ENCODE data around the gene MKNK2. TPM values are rescaled to one million over a fixed set of nuclear protein-coding genes. Genes with fewer than 3 reads are reported as not detected.
A peak's percentile ranks its signal among the peaks of the same experiment; 100 is the strongest.
"Not testable (repeated sequence)": the region's sequence is repeated elsewhere in the genome, so short reads cannot be mapped to it uniquely, and the experiment has no call there.

MKNK2 gene
- polyA plus RNA-seq, 1 donor (not counting 4 experiments of a cell fraction or from before 2014, with no cell fraction given), result 88.3 TPM

GRCh38 chr19:2096480-2097202 is 45.6 kb upstream of the MKNK2 start, which contains the start of gene IZUMO4:
IZUMO4 (plus strand) TSS chr19:2096915; CDS start chr19:2096946, 31 bp downstream.
- Histone ChIP-seq H4K20me1 (ENCODE audit: control insufficient read depth, extremely low read depth, insufficient read depth, low read length) (no peaks in the 10 kb centered on the region), H3K4me3 (ENCODE audit: control insufficient read depth in 2 of 3, extremely low read depth in 1 of 3, insufficient read depth in 2 of 3, low read depth in 1 of 3, low read length in 3 of 3) (peak within 1 kb of the TSS; percentile 61 to 80 (median 71)), H3K79me2 (ENCODE audit: control insufficient read depth, insufficient read depth, low read length) (peaks cover 25% of the 10 kb centered on the region), H3K27me3 (ENCODE audit: control insufficient read depth, extremely low read depth, insufficient read depth, low read length) (no peaks in the 10 kb centered on the region), H3K36me3 (ENCODE audit: control insufficient read depth in 2 of 2, extremely low read depth in 1 of 2, insufficient read depth in 2 of 2, low read length in 2 of 2) (peaks cover 23% of the 10 kb centered on the region in 2 experiments), H3K27ac (ENCODE audit: control insufficient read depth, insufficient read depth, low read length) (peak within 1 kb of the TSS; percentile 79), H3K4me1 (ENCODE audit: control insufficient read depth, extremely low read depth, insufficient read depth, low read length) (peaks cover 26% of the 10 kb centered on the region), H3K9me3 (ENCODE audit: control insufficient read depth, low read depth, low read length) (no peaks in the 10 kb centered on the region), H3K9me1 (ENCODE audit: control insufficient read depth, extremely low read depth, insufficient read depth, low read length) (no peaks in the 10 kb centered on the region), H3K4me2 (ENCODE audit: control insufficient read depth, extremely low read depth, insufficient read depth, low read depth, low read length) (peak within 1 kb of the TSS; percentile 90), H3K9ac (ENCODE audit: control insufficient read depth, extremely low read depth, insufficient read depth, low read length) (peak within 1 kb of the TSS; percentile 85), H2AFZ (ENCODE audit: control insufficient read depth, low read length) (peak within 1 kb of the TSS; percentile 71)
- dilution Hi-C loops (cut with MboI; ENCODE audit: extremely low pct_ligation_motif_present, low sequenced_read_pairs), result no loop called here
- DNase-seq (ENCODE audit: low read depth, low spot score) (peak; percentile 82), FAIRE-seq (no peak)
- TF ChIP-seq EZH2 (IDR thresholded peaks at IDR 0.05; ENCODE audit: low read length), result no peak
- TF ChIP-seq, protein P1, sequence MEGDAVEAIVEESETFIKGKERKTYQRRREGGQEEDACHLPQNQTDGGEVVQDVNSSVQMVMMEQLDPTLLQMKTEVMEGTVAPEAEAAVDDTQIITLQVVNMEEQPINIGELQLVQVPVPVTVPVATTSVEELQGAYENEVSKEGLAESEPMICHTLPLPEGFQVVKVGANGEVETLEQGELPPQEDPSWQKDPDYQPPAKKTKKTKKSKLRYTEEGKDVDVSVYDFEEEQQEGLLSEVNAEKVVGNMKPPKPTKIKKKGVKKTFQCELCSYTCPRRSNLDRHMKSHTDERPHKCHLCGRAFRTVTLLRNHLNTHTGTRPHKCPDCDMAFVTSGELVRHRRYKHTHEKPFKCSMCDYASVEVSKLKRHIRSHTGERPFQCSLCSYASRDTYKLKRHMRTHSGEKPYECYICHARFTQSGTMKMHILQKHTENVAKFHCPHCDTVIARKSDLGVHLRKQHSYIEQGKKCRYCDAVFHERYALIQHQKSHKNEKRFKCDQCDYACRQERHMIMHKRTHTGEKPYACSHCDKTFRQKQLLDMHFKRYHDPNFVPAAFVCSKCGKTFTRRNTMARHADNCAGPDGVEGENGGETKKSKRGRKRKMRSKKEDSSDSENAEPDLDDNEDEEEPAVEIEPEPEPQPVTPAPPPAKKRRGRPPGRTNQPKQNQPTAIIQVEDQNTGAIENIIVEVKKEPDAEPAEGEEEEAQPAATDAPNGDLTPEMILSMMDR (optimal IDR thresholded peaks at IDR 0.05 in 1 of 3, IDR thresholded peaks at IDR 0.05 in 1 of 3, conservative IDR thresholded peaks at IDR 0.05 in 1 of 3; ENCODE audit: extremely low read depth in 1 of 3, insufficient read depth in 2 of 3, low read length in 3 of 3), result peak; percentile 35 to 68 (median 57)

DNA sequence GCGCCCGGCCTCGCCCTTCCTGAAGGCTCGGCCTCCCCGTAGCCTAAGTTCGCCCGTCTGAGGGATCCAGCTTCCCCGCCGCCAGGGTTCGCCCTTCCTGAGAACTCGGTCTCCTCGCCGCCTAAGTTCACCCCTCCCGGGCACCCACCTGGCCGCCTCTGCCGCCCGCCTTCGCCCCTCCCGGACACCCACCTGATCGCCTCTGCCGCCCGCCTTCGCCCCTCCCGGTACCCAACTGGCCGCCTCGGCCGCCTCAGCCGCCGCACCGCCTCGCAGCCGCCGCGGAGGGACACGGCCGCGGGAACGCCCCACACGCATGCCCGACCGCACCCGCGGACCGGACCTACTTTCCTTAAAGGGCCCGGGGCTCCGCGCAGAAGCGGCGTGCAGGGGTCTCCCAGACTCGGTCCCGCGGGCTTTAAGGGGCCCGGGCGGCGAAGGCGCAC is 45.0 kb upstream of the MKNK2 start, which contains the start of gene MOB3A:
TSS of gene MOB3A (minus strand) at position 293 of the 446 bp plus-strand sequence. CDS start 17,766 bp downstream, outside the sequence.
- H3K9me1 ChIP-seq (ENCODE audit: control insufficient read depth, extremely low read depth, insufficient read depth, low read length), result no peaks in the 10 kb centered on the region
- DNase-seq (ENCODE audit: low read depth, low spot score), result peak; percentile 71
- peaks cover 27% of the 10 kb centered on the region for H3K4me1 ChIP-seq (ENCODE audit: control insufficient read depth, extremely low read depth, insufficient read depth, low read length)
- dilution Hi-C loops (cut with MboI; ENCODE audit: extremely low pct_ligation_motif_present, low sequenced_read_pairs), result no loop called here
- TF ChIP-seq, protein P1 (optimal IDR thresholded peaks at IDR 0.05 in 1 of 3, IDR thresholded peaks at IDR 0.05 in 1 of 3, conservative IDR thresholded peaks at IDR 0.05 in 1 of 3; ENCODE audit: extremely low read depth in 1 of 3, insufficient read depth in 2 of 3, low read length in 3 of 3), result peak; percentile 20 to 62 (median 52)
- no peak for TF ChIP-seq EZH2 (IDR thresholded peaks at IDR 0.05; ENCODE audit: low read length)
- H3K9ac ChIP-seq (ENCODE audit: control insufficient read depth, extremely low read depth, insufficient read depth, low read length), result peak within 1 kb of the TSS; percentile 85
- peak within 1 kb of the TSS; percentile 61 to 80 (median 71) for H3K4me3 ChIP-seq (ENCODE audit: control insufficient read depth in 2 of 3, extremely low read depth in 1 of 3, insufficient read depth in 2 of 3, low read depth in 1 of 3, low read length in 3 of 3)
- peak within 1 kb of the TSS; percentile 90 for H3K4me2 ChIP-seq (ENCODE audit: control insufficient read depth, extremely low read depth, insufficient read depth, low read depth, low read length)
- H4K20me1 ChIP-seq (ENCODE audit: control insufficient read depth, extremely low read depth, insufficient read depth, low read length), result no peaks in the 10 kb centered on the region
- H3K36me3 ChIP-seq (ENCODE audit: control insufficient read depth in 2 of 2, extremely low read depth in 1 of 2, insufficient read depth in 2 of 2, low read length in 2 of 2), result peaks cover 17 to 23% of the 10 kb centered on the region in 2 experiments
- H2AFZ ChIP-seq (ENCODE audit: control insufficient read depth, low read length), result peak within 1 kb of the TSS; percentile 71
- FAIRE-seq, result no peak
- no peaks in the 10 kb centered on the region for H3K9me3 ChIP-seq (ENCODE audit: control insufficient read depth, low read depth, low read length)
- peak within 1 kb of the TSS; percentile 79 for H3K27ac ChIP-seq (ENCODE audit: control insufficient read depth, insufficient read depth, low read length)
- H3K27me3 ChIP-seq (ENCODE audit: control insufficient read depth, extremely low read depth, insufficient read depth, low read length), result no peaks in the 10 kb centered on the region
- peaks cover 25% of the 10 kb centered on the region for H3K79me2 ChIP-seq (ENCODE audit: control insufficient read depth, insufficient read depth, low read length)

GRCh38 chr19:2091926-2092525 is 41.0 kb upstream of the MKNK2 start:
- peaks cover 63% of the 10 kb centered on the region for H3K4me1 ChIP-seq (ENCODE audit: control insufficient read depth, extremely low read depth, insufficient read depth, low read length)
- H3K27ac ChIP-seq (ENCODE audit: control insufficient read depth, insufficient read depth, low read length), result peak overlapping the region; percentile 79
- H3K79me2 ChIP-seq (ENCODE audit: control insufficient read depth, insufficient read depth, low read length), result peaks cover 28% of the 10 kb centered on the region
- H3K9me1 ChIP-seq (ENCODE audit: control insufficient read depth, extremely low read depth, insufficient read depth, low read length); FAIRE-seq; H4K20me1 ChIP-seq (ENCODE audit: control insufficient read depth, extremely low read depth, insufficient read depth, low read length); H3K27me3 ChIP-seq (ENCODE audit: control insufficient read depth, extremely low read depth, insufficient read depth, low read length); H2AFZ ChIP-seq (ENCODE audit: control insufficient read depth, low read length); H3K9me3 ChIP-seq (ENCODE audit: control insufficient read depth, low read depth, low read length); H3K4me3 ChIP-seq (ENCODE audit: control insufficient read depth in 2 of 3, extremely low read depth in 1 of 3, insufficient read depth in 2 of 3, low read depth in 1 of 3, low read length in 3 of 3); dilution Hi-C loops (cut with MboI; ENCODE audit: extremely low pct_ligation_motif_present, low sequenced_read_pairs); DNase-seq (ENCODE audit: low read depth, low spot score); H3K4me2 ChIP-seq (ENCODE audit: control insufficient read depth, extremely low read depth, insufficient read depth, low read depth, low read length): not testable (repeated sequence)
- H3K36me3 ChIP-seq (ENCODE audit: control insufficient read depth in 2 of 2, extremely low read depth in 1 of 2, insufficient read depth in 2 of 2, low read length in 2 of 2), result peaks cover 3 to 16% of the 10 kb centered on the region in 2 experiments
- H3K9ac ChIP-seq (ENCODE audit: control insufficient read depth, extremely low read depth, insufficient read depth, low read length), result peak overlapping the region; percentile 69
